ENCODE data around the gene VPS33A.

GRCh38 chr12:122185494-122186082 lies 80.7 kb downstream of the VPS33A start:
- TF ChIP-seq CTCF (IDR thresholded peaks at IDR 0.05) (no peak), EP300 (IDR thresholded peaks at IDR 0.05) (no peak), POLR2A (IDR thresholded peaks at IDR 0.05) (no peak)
